Tongue (tissue), 2 donors: ENCODE results near the gene ITGB5. TPM values are rescaled to one million over a fixed set of nuclear protein-coding genes. Genes with fewer than 3 reads are reported as not detected.

Experiments
- DNase-seq: peaks from one replicate; pipeline ENCODE4 v3.0.0-alpha.2; 2015
- total RNA-seq: library from RNA; depleted of rRNA; stranded (reverse); fragments of >200 nt; gene quantifications from one replicate; pipeline ENCODE4 v1.2.3, GENCODE V29; 2014

ITGB5 gene
- total RNA-seq, 1 donor from 2014 or later, result 63.3 TPM

GRCh38 chr3:124896824-124897526, 9.8 kb upstream of the ITGB5 start:
- DNase-seq, result no peak

DNA sequence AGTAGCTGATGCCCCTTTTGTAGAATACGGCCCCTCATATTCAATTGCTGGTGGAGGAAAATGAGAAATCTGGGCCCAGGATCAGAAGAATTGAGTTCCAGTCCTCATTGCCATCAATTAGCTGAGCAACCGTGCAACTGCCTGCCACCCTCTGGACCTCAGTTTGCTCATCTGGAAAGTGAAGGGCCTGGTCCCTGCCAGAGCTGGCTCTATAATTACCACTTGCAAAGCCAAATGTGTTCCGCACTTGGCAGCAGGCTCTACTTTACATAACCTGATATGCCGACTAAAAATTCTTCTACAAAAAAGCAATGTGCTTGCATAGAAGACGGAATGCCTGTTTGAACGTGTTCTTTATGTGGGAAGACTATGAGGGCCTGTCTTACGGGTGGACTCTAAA, 8.6 kb upstream of the ITGB5 start:
- peak; percentile 30 for DNase-seq

- no peak for DNase-seq
These were observed 6.4 kb upstream of the ITGB5 start for GRCh38 chr3:124893526-124893925.

GRCh38 chr3:124890573-124891190, 3.5 kb upstream of the ITGB5 start:
- peak; percentile 34 for DNase-seq

- no peak for DNase-seq
These were observed 1.6 kb upstream of the ITGB5 start for GRCh38 chr3:124888482-124889441.

- DNase-seq, result no peak
These were observed 750 bp upstream of the ITGB5 start for GRCh38 chr3:124887932-124888298.

DNA sequence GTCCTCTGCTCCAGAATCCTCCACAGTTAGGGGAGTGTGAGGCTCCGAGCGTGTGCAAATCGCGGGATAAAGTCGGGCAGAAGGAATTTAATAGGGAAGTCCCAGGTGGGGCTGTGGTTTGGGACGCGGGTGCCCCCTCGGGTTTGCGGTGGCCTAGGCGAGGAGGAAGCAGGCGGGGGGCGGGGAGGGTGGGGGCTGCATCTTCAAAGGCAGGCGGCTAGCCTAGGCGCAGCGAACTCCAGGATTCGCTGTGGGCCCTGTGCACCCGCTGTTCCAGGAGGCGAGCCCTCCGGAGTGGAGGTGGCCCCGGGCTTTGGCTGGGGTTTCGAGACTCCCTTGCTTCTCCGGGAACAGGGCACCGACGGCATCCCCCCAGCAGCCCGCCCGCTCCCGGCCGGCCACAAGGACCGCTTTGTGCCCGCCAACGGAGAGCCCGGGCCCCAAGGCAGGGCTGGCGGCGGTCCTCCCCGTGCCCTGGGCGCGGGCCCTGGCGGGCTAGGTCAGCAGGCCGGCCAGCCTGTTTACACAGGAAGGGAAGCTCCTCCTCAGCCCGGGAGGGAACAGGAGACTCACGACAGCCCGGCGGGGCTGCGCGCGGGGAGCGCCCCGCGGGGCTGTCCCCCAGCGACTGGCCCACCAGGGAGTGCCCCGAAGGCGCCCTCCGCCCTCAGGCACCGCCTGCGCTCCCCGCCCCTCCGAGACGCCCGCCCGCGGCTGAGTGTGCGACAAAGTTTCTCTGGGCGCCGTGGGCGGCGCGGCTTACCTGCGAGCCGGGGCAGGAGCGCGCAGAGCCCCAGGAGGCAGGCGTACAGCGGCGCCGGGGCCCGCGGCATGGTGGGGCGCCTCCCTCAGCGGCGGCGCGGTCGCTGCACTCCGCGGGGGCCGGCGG, 753 bp downstream of the ITGB5 start:
- peak; percentile 45 for DNase-seq

- peak; percentile 11 for DNase-seq
These were observed 1.5 kb downstream of the ITGB5 start for GRCh38 chr3:124885466-124886167.

- no peak for DNase-seq
These were observed 2.6 kb downstream of the ITGB5 start for GRCh38 chr3:124884474-124885101.

- no peak for DNase-seq
These were observed 3.2 kb downstream of the ITGB5 start for GRCh38 chr3:124883766-124884473.

DNA sequence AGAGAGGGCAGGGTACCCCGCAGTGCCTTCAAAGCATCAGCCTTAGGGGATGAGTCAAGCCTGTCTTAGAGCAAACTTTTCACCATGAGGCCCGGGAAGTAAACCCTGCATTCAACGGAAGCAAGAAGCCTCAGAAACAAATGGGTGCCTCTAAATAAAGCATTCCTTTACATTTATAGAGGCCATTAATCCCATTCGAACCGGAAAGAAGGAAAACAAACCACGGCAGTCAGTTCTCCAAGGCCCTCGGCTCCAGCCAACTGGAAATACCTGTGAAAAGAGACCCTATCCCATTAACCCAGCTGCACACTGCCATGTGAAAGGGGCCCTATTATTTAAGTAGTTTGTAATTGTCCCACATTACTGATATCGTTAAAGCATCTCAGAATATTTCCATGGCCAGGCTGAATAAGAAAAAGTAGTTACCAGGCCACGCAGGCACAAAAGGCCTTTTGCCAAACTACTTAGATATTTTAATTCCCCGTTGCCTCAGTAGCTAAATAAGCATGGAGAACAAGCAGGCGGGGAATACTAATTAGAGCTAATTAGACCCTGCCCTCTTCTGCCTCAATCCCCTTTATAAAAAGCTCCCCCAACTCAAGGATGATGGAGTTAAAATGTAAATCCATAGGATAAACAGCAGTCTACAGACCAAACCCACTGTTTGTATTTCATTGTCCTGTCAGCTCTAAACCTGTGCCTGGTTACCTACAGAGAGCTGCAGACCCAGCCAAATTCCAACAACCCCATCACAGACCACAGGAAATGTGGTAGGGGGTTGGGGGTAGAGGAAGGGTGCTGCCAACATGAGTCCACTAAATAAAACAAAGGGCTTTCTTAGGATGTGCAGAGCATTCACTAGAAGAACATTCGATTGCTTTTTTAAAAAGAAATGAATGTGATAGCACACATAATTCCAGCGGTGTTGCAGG, 4.1 kb downstream of the ITGB5 start:
- no peak for DNase-seq

DNA sequence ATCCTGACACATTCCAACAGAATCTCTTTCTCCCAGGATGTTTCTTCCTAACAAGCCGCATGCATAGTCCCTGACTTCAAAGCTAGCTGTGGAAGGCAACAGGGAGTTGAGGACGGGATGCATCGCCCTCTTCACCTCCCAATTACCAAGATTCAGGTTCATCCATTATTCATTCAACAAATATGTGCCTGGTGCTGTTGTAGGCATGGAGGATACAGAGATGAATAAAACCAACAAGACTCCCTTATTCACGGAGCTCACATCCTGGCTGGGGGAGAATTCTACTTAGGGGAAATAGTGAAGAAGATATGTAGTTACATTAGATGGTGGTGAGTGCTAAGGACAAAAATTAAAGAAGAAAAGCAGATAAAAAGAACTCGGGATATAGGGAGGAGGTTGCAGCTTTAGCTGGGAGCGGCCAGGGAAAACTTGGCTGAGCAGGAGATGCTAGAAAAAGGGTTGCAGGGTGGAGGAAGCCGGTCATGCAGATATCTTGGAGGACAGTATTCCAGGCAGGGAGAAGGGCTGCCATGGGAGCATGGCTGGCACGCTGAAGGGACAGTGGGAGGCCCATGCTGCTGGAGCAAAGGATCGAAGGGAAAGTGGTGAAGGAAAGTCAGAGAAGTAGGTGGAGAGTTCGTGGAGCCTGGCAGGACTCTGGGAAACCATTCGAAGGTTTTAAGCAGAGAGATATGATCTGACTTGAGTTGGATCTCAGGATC, 5.0 kb downstream of the ITGB5 start:
- no peak for DNase-seq

- DNase-seq, result peak; percentile 21
These were observed 7.9 kb downstream of the ITGB5 start for GRCh38 chr3:124879337-124879680.

DNA sequence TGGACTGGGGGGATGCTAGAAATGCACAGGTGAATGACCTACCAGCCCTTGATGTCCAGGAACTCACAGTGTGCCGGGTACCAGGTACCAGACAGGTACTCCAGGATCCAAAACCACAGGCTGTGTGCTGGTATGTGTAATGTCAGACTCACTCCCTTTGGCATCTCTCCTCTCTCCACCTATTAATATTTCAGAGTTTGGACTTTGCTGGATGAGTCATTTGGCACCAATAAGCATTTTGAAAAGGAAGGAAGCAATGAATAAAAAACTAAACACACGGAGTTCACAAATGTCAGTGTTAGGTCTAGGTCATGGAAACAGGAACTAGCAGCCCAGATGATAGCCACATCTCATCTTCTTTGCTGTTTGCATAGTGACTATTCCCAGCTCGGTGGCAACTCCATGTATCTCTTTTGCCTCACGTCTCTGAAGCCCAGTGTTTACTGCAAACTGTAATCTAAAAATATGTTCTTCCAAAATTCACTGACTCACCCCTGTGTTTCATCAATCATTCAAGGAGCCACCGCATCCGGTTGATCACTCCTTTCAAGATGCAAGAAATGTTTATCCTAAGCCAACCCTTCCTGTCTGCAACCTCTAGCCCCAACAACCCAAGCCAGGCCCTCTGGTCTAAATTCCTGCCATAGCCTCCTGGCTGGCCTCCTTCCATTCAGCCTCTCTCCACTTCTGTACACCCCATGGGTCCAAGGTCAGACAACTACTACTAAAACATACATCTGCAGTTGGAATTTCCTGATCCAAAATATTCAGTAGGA, 8.4 kb downstream of the ITGB5 start:
- peak; percentile 24 for DNase-seq

DNA sequence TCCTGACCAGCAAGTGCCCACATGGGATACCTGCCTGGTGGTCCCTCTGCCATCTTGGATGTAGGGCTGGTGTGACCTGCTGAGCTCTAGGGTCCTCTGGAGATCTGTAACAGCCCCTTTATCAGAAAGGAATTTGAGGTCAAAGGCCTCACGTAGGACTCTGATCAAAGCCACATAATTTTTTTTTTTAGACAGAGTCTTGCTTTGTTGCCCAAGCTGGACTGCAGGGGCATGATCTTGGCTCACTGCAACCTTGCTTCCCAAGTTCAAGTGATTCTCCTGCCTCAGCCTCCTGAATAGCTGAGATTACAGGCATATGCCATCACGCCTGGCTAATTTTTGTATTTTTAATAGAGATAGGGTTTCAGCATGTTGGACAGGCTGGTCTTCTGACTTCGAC, 9.5 kb downstream of the ITGB5 start:
- DNase-seq, result no peak

- no peak for DNase-seq
These were observed 10.7 kb downstream of the ITGB5 start for GRCh38 chr3:124876401-124876878.

DNA sequence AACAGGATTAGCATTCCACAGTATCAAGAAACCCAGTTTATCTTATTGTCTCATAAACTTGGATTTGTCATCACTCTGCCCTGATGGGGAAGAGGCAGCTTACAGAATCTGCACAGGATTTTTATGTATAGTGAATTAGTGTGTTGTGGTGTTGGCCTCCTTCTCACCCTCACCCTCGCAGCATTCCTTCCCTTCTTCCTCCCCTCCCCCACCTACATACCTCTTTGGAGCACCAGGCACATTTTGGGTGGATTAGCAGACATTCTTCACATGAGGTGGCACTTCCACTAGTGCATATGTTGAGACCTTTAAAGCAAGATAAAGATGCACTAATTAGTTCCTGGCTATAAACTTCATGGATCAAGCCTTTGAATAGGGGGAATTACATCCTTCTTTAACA, 13.9 kb downstream of the ITGB5 start:
- no peak for DNase-seq
